NT2/D1 (cell line): Measurements from ENCODE around the gene MAP2K5.

Experiments
- DNase-seq: peaks from one replicate; pipeline ENCODE4 v3.0.0-alpha.2; 2011; ENCODE audit warnings: low read depth, low spot score
- H3K27me3 ChIP-seq: 2 replicates; pipeline ENCODE4 v1.6.0; 2011; ENCODE audit warnings: mild to moderate bottlenecking; ENCODE audit not compliant: insufficient read length, insufficient read depth
- H3K36me3 ChIP-seq: 2 replicates; pipeline ENCODE4 v1.6.1; 2011; ENCODE audit warnings: mild to moderate bottlenecking, low read length, mixed read lengths; ENCODE audit not compliant: insufficient read depth, insufficient read length
- H3K4me1 ChIP-seq: 2 replicates; pipeline ENCODE4 v1.5.1; 2011; ENCODE audit not compliant: insufficient read depth, insufficient read length
- H3K4me3 ChIP-seq: 2 replicates; pipeline ENCODE4 v1.5.1; 2011; ENCODE audit warnings: low read depth; ENCODE audit not compliant: insufficient read length
- H3K9ac ChIP-seq: 2 replicates; pipeline ENCODE4 v1.6.0; 2011; ENCODE audit warnings: low read depth; ENCODE audit not compliant: insufficient read length
- H3K9me3 ChIP-seq: 2 replicates; pipeline ENCODE4 v1.5.1; 2011; ENCODE audit warnings: mild to moderate bottlenecking, low read length; ENCODE audit not compliant: insufficient read depth
- SUZ12 ChIP-seq: IDR thresholded peaks from 2 replicates; pipeline ENCODE4 v1.6.1; 2011; ENCODE audit not compliant: insufficient read length, insufficient read depth; ENCODE audit errors: extremely low read depth
- YY1 ChIP-seq: IDR thresholded peaks from 2 replicates; pipeline ENCODE4 v1.6.1; 2011; ENCODE audit not compliant: insufficient read length, insufficient read depth
- ZNF274 ChIP-seq: IDR thresholded peaks from 2 replicates; pipeline ENCODE4 v1.6.1; 2011; ENCODE audit warnings: mild to moderate bottlenecking, low read depth, low read length

Gene MAP2K5

DNA sequence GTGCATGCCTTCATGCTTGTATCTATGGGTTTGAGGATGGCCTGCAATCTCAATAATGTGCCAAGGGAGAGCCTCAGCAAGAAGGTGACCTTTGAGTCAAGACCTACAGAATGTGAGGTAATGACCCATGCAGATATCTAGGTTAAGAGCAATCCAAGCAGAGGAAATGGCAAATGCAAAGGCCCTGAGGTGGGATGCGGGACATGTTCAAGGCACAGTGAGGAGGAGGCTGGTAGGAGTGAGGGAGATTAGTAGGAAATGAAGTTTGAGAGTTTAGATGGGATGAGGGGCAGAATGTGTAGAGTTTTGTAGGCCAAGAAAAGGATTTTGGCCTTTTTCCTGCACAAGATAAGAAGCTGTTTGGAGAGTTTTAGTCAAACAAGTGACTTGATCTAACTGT is 4.7 kb upstream of the MAP2K5 start:
- no peak for DNase-seq
- Histone ChIP-seq H3K4me3 (no peak overlapping the region), H3K9ac (no peak overlapping the region), H3K4me1 (no peaks in the 10 kb centered on the region), H3K9me3 (no peaks in the 10 kb centered on the region), H3K27me3 (no peaks in the 10 kb centered on the region), H3K36me3 (no peaks in the 10 kb centered on the region)
- no peak for TF ChIP-seq ZNF274
- no peak for TF ChIP-seq SUZ12
- no peak for TF ChIP-seq YY1

- H3K9ac ChIP-seq, result peak overlapping the region; percentile 92
- peaks cover 9% of the 10 kb centered on the region for H3K36me3 ChIP-seq
- DNase-seq, result no peak
- no peak for TF ChIP-seq ZNF274
- TF ChIP-seq YY1, result no peak
- TF ChIP-seq SUZ12, result no peak
- peaks cover 4% of the 10 kb centered on the region for H3K4me1 ChIP-seq
- no peaks in the 10 kb centered on the region for H3K27me3 ChIP-seq
- no peaks in the 10 kb centered on the region for H3K9me3 ChIP-seq
- peak overlapping the region; percentile 72 for H3K4me3 ChIP-seq
These were observed 830 bp downstream of the MAP2K5 start for GRCh38 chr15:67543348-67543718.

- Histone ChIP-seq H3K4me1 (peaks cover 4% of the 10 kb centered on the region), H3K27me3 (no peaks in the 10 kb centered on the region), H3K36me3 (peaks cover 9% of the 10 kb centered on the region), H3K9me3 (no peaks in the 10 kb centered on the region), H3K4me3 (no peak overlapping the region), H3K9ac (no peak overlapping the region)
- no peak for DNase-seq
- TF ChIP-seq YY1 (no peak), ZNF274 (no peak), SUZ12 (no peak)
These were observed 2.0 kb downstream of the MAP2K5 start for GRCh38 chr15:67544475-67544874.

- no peak overlapping the region for H3K9ac ChIP-seq
- H3K27me3 ChIP-seq, result no peaks in the 10 kb centered on the region
- H3K4me3 ChIP-seq, result no peak overlapping the region
- no peak for TF ChIP-seq ZNF274
- TF ChIP-seq YY1, result no peak
- no peak for TF ChIP-seq SUZ12
- no peaks in the 10 kb centered on the region for H3K9me3 ChIP-seq
- H3K36me3 ChIP-seq, result peaks cover 9% of the 10 kb centered on the region
- peaks cover 4% of the 10 kb centered on the region for H3K4me1 ChIP-seq
- no peak for DNase-seq
These were observed 3.4 kb downstream of the MAP2K5 start for GRCh38 chr15:67545864-67546263.

GRCh38 chr15:67547064-67547463 is 4.6 kb downstream of the MAP2K5 start:
- Histone ChIP-seq H3K36me3 (peaks cover 17% of the 10 kb centered on the region), H3K9ac (no peak overlapping the region), H3K27me3 (no peaks in the 10 kb centered on the region), H3K9me3 (no peaks in the 10 kb centered on the region), H3K4me3 (no peak overlapping the region), H3K4me1 (peaks cover 4% of the 10 kb centered on the region)
- TF ChIP-seq ZNF274, result no peak
- no peak for TF ChIP-seq SUZ12
- TF ChIP-seq YY1, result no peak
- DNase-seq, result no peak

DNA sequence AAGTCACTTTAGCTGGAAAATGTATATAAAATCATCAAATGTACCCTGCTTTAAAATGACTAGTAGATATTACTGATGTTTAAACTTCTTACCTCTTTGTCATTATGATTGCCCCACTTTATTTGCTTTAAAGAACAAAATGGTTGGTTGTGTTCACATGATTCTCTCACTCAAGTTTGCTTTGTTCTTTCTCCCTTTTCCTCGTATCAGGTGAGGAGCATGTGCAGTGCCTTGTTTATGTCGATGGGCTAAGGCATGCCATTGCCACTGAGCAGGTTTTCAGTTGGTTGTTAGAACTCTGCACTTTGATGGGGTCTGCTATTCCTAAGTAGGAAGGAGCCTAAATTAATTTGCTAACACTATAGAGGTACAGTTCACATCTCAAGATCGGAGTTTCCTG is 5.3 kb downstream of the MAP2K5 start:
- no peak overlapping the region for H3K9ac ChIP-seq
- no peaks in the 10 kb centered on the region for H3K27me3 ChIP-seq
- DNase-seq, result no peak
- peaks cover 4% of the 10 kb centered on the region for H3K4me1 ChIP-seq
- no peaks in the 10 kb centered on the region for H3K9me3 ChIP-seq
- H3K36me3 ChIP-seq, result peaks cover 17% of the 10 kb centered on the region
- no peak for TF ChIP-seq YY1
- no peak for TF ChIP-seq SUZ12
- no peak for TF ChIP-seq ZNF274
- no peak overlapping the region for H3K4me3 ChIP-seq

- Histone ChIP-seq H3K9me3 (no peaks in the 10 kb centered on the region), H3K9ac (no peak overlapping the region), H3K27me3 (no peaks in the 10 kb centered on the region), H3K36me3 (peaks cover 17% of the 10 kb centered on the region), H3K4me1 (peaks cover 2% of the 10 kb centered on the region), H3K4me3 (no peak overlapping the region)
- no peak for DNase-seq
- TF ChIP-seq YY1 (no peak), SUZ12 (no peak), ZNF274 (no peak)
These were observed 5.8 kb downstream of the MAP2K5 start for GRCh38 chr15:67548236-67548852.

- TF ChIP-seq SUZ12 (no peak), YY1 (peak; percentile 16)
- peak; percentile 82 for DNase-seq
- H3K4me1 ChIP-seq, result no peaks in the 10 kb centered on the region
- H3K9me3 ChIP-seq, result no peaks in the 10 kb centered on the region
- no peaks in the 10 kb centered on the region for H3K27me3 ChIP-seq
- H3K36me3 ChIP-seq, result peaks cover 17% of the 10 kb centered on the region
- no peak overlapping the region for H3K4me3 ChIP-seq
- H3K9ac ChIP-seq, result no peak overlapping the region
These were observed 6.6 kb downstream of the MAP2K5 start for GRCh38 chr15:67548862-67549651.
